ENCODE data around the gene MRPL47.
A peak's percentile ranks its signal among the peaks of the same experiment; 100 is the strongest.

The MRPL47 gene

DNA sequence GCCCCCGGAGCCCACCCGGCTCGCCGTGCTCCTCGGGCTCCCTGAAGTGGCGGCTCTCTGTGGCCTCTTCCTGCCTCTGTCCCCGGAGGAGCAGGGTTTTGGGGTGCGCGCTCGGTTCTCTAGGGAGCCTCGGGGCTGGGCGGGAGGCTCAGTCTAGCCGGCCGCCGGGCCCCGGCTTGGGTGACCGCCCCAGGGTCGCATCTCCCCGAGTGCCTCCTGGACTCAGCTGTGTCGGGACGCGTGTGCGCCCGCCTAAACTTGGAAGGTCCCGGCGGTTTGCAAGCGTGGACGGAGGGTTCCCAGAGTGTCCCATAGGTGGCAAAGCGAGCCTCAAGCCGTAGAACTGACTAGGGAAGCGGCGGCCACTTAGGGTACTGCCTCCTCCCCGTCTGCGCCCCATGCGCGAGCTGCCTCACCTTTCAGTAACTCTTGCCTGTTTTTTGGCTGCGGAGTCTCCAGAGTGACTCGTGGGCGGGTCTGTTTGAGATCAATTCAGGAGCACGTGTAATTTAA lies 41.1 kb downstream of the MRPL47 start:
- Histone ChIP-seq H3K9me3 (ENCODE audit: insufficient read depth, low read length) (no peaks in the 10 kb centered on the region), H3K79me2 (ENCODE audit: low read length) (peaks cover 51% of the 10 kb centered on the region), H4K20me1 (ENCODE audit: insufficient read depth, low read length) (peaks cover 8% of the 10 kb centered on the region), H3K27ac (ENCODE audit: low read length) (peak overlapping the region; percentile 74), H3K36me3 (replicated peaks; ENCODE audit: low read depth, low read length) (no peaks in the 10 kb centered on the region), H3K4me2 (ENCODE audit: low read length) (peak overlapping the region; percentile 90), H3K9ac (ENCODE audit: low read length) (peak overlapping the region; percentile 86), H2AFZ (ENCODE audit: low read depth, low read length) (no peak overlapping the region), H3K4me3 (ENCODE audit: low read length) (peak overlapping the region; percentile 91), H3K27me3 (ENCODE audit: low read depth, low read length) (no peaks in the 10 kb centered on the region), H3K4me1 (ENCODE audit: low read length) (peaks cover 35% of the 10 kb centered on the region)
- TF ChIP-seq EZH2phosphoT487 (IDR thresholded peaks at IDR 0.05; ENCODE audit: low read depth), result no peak
- TF ChIP-seq, protein P1, sequence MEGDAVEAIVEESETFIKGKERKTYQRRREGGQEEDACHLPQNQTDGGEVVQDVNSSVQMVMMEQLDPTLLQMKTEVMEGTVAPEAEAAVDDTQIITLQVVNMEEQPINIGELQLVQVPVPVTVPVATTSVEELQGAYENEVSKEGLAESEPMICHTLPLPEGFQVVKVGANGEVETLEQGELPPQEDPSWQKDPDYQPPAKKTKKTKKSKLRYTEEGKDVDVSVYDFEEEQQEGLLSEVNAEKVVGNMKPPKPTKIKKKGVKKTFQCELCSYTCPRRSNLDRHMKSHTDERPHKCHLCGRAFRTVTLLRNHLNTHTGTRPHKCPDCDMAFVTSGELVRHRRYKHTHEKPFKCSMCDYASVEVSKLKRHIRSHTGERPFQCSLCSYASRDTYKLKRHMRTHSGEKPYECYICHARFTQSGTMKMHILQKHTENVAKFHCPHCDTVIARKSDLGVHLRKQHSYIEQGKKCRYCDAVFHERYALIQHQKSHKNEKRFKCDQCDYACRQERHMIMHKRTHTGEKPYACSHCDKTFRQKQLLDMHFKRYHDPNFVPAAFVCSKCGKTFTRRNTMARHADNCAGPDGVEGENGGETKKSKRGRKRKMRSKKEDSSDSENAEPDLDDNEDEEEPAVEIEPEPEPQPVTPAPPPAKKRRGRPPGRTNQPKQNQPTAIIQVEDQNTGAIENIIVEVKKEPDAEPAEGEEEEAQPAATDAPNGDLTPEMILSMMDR (IDR thresholded peaks at IDR 0.05; ENCODE audit: low read depth, low read length), result peak; percentile 3; the same call in 1 of the 2 replicates

DNA sequence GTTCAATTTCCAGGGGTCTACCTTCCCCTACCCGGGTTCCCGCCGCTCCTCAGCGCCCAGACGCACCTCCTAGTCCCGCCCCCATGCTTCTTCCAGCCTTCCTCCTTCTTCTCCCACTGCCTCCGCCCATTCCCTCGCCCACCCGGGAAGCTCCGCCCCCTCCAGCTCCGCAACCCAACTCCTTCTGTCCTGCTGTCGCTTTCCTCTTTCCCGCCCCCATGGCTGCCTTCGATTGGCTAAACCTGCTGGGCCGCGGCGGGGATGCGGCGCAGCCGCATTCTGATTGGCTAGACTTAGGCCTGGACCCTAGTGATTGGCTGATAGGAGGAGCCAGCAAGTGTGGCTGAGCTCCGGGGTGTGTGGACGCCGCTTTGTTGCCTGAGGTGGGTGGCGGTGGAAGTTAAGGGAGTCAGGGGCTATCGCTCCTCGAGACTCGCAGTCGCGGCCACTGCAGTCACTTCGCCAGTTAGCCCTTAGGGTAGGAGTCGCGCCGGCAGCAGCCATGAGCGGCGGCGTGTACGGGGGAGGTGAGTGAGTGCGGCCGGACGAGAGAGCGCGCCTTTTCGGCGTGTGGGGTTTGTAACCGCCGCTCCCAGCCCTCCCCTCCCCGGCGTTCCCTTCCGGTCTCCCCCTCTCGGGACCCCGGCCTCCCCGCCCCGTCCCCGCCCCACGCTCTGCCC lies 41.7 kb downstream of the MRPL47 start, which contains the start of gene ACTL6A:
Gene ACTL6A, plus strand, starts transcription at position 336 of the 680 bp plus-strand sequence. Its CDS starts 167 bp downstream, at position 503.
- H3K4me3 ChIP-seq (ENCODE audit: low read length), result peak within 1 kb of the TSS; percentile 91
- H3K27ac ChIP-seq (ENCODE audit: low read length), result peak within 1 kb of the TSS; percentile 74
- H4K20me1 ChIP-seq (ENCODE audit: insufficient read depth, low read length), result peaks cover 7% of the 10 kb centered on the region; the same call in 1 of the 2 replicates
- H3K79me2 ChIP-seq (ENCODE audit: low read length), result peaks cover 46% of the 10 kb centered on the region
- H3K4me2 ChIP-seq (ENCODE audit: low read length), result peak within 1 kb of the TSS; percentile 90
- no peaks in the 10 kb centered on the region for H3K9me3 ChIP-seq (ENCODE audit: insufficient read depth, low read length)
- H3K27me3 ChIP-seq (ENCODE audit: low read depth, low read length), result no peaks in the 10 kb centered on the region
- H3K36me3 ChIP-seq (replicated peaks; ENCODE audit: low read depth, low read length), result no peaks in the 10 kb centered on the region
- TF ChIP-seq, protein P1 (IDR thresholded peaks at IDR 0.05; ENCODE audit: low read depth, low read length), result no peak
- TF ChIP-seq EZH2phosphoT487 (IDR thresholded peaks at IDR 0.05; ENCODE audit: low read depth), result no peak
- H3K4me1 ChIP-seq (ENCODE audit: low read length), result peaks cover 35% of the 10 kb centered on the region
- H2AFZ ChIP-seq (ENCODE audit: low read depth, low read length), result peak within 1 kb of the TSS; percentile 82
- peak within 1 kb of the TSS; percentile 86 for H3K9ac ChIP-seq (ENCODE audit: low read length)

DNA sequence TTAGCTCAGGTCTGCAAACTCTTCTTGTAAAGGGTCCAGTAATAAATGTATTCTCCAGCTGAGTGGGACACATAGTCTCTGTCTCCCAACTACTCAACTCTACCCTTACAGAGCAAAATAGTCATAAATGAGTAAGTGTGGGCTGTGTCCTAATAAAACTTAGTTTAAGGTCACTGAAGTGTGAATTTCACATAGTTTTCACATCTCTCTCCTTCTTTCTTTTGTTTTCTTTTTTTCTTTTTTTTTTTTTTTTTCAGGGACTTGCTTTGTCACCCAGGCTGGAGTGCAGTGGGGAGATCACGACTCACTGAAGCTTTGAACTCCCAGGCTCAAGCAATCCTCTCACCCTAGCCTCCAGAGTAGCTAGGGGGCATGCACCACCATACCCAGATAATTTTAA lies 43.6 kb downstream of the MRPL47 start:
- Histone ChIP-seq H3K27ac (ENCODE audit: low read length) (no peak overlapping the region), H3K4me1 (ENCODE audit: low read length) (peaks cover 32% of the 10 kb centered on the region), H3K79me2 (ENCODE audit: low read length) (peaks cover 27% of the 10 kb centered on the region)

More for the DNA sequence above, 43.6 kb downstream of the MRPL47 start:
- H3K9ac ChIP-seq (ENCODE audit: low read length), result no peak overlapping the region
- H3K9me3 ChIP-seq (ENCODE audit: insufficient read depth, low read length), result no peaks in the 10 kb centered on the region
- TF ChIP-seq EZH2phosphoT487 (IDR thresholded peaks at IDR 0.05; ENCODE audit: low read depth), result no peak
- TF ChIP-seq, protein P1 (IDR thresholded peaks at IDR 0.05; ENCODE audit: low read depth, low read length), result no peak
- no peaks in the 10 kb centered on the region for H3K36me3 ChIP-seq (replicated peaks; ENCODE audit: low read depth, low read length)
- H3K4me2 ChIP-seq (ENCODE audit: low read length), result no peak overlapping the region
- H3K4me3 ChIP-seq (ENCODE audit: low read length), result no peak overlapping the region
- peaks cover 5% of the 10 kb centered on the region; the same call in 1 of the 2 replicates for H3K27me3 ChIP-seq (ENCODE audit: low read depth, low read length)
- H2AFZ ChIP-seq (ENCODE audit: low read depth, low read length), result no peak overlapping the region
- peaks cover 4% of the 10 kb centered on the region; the same call in 1 of the 2 replicates for H4K20me1 ChIP-seq (ENCODE audit: insufficient read depth, low read length)
